Testis (tissue), 3 donors: ENCODE data around the gene TINAGL1. TPM values are rescaled to one million over a fixed set of nuclear protein-coding genes. Genes with fewer than 3 reads are reported as not detected.

ENCODE experiments used
- DNase-seq: peaks from one replicate; pipeline ENCODE4 v3.0.0-alpha.2; 2019
- H3K27ac ChIP-seq, 2 donors: fragments of 200-600 bp; sonication (generic); one replicate each; pipeline ENCODE4 v1.5.1; 2019
- H3K27me3 ChIP-seq: fragments of 200-600 bp; sonication (generic); one replicate; pipeline ENCODE4 v1.5.1; 2019
- H3K36me3 ChIP-seq: fragments of 200-600 bp; sonication (generic); one replicate; pipeline ENCODE4 v1.5.1; 2017; ENCODE audit warnings: low read depth; ENCODE audit errors: missing control alignments
- H3K4me1 ChIP-seq: fragments of 200-600 bp; sonication (generic); one replicate; pipeline ENCODE4 v1.5.1; 2019
- H3K4me3 ChIP-seq, 2 donors: fragments of 200-600 bp; sonication (generic); one replicate each; pipeline ENCODE4 v1.5.1; 2017 to 2019
- H3K9me3 ChIP-seq: fragments of 200-600 bp; sonication (generic); one replicate; pipeline ENCODE4 v1.5.1; 2017
- CTCF ChIP-seq, 3 experiments: fragments of 450-650 bp in 2 of 3; fragments of 200-600 bp in 1 of 3; sonication (generic) in 1 of 3; IDR thresholded peaks; one replicate each; pipeline ENCODE4 v1.5.1; 2016 to 2019; ENCODE audit warnings: antibody characterized with exemption in 3 of 3, mild to moderate bottlenecking in 2 of 3, moderate library complexity in 1 of 3
- POLR2A ChIP-seq: fragments of 450-650 bp; IDR thresholded peaks from one replicate; pipeline ENCODE4 v1.6.1; 2017; ENCODE audit warnings: antibody characterized with exemption, mild to moderate bottlenecking, moderate library complexity
- WGBS, 2 donors: methylation state at CpG; one replicate each; pipeline ENCODE4 v1.1.5; 2018; 5-methylcytosine and 5-hydroxymethylcytosine counted together
- intact Hi-C: fragments of 100-400 bp; cut with DNase I; formaldehyde crosslinking; loops from one replicate; pipeline ENCODE4 v1.15.1; 2023; ENCODE audit warnings: low total_unique reads
- polyA plus RNA-seq: library from polyadenylated mRNA; stranded (reverse); fragments of 350-450 nt; fragmentation: Illumina TruSeq; extraction: RNeasy Lipid Tissue Mini Kit (QIAGEN cat#74804); gene quantifications from one replicate; pipeline ENCODE4 v1.2.3, GENCODE V29; 2014; ENCODE audit warnings: low read depth, low replicate concordance; ENCODE audit not compliant: insufficient read depth
- total RNA-seq, 2 donors: library from RNA; depleted of rRNA; stranded (reverse); fragments of >200 nt; gene quantifications; one replicate each; pipeline ENCODE4 v1.2.3, GENCODE V29; 2016

TINAGL1 gene
- total and polyA plus RNA-seq, 3 donors from 2014 or later, result 16.4 to 24.6 (median 23.2) TPM

- intact Hi-C loops, result no loop called here
- no peaks in the 10 kb centered on the region for H3K36me3 ChIP-seq
- TF ChIP-seq POLR2A, result no peak
- no peak for TF ChIP-seq CTCF (IDR thresholded peaks at IDR 0.05)
- no peaks in the 10 kb centered on the region for H3K9me3 ChIP-seq
- H3K4me1 ChIP-seq, result peaks cover 46% of the 10 kb centered on the region
- H3K27ac ChIP-seq, result peak overlapping the region in 1 of 2 donors; percentile 70
- no peak overlapping the region for H3K4me3 ChIP-seq
- H3K27me3 ChIP-seq, result no peaks in the 10 kb centered on the region
- WGBS, 2 donors, result 72 to 73% methylated on average over 13 to 16 of the region's 16 CpGs
- DNase-seq, result peak; percentile 30
These were observed 7.0 kb downstream of the TINAGL1 start for GRCh38 chr1:31583082-31583994.

- H3K36me3 ChIP-seq, result no peaks in the 10 kb centered on the region
- DNase-seq, result peak; percentile 85
- intact Hi-C loops, result no loop called here
- WGBS, 2 donors, result 43% methylated on average over 9 to 13 of the region's 13 CpGs
- peaks cover 54% of the 10 kb centered on the region for H3K4me1 ChIP-seq
- H3K27ac ChIP-seq, result peak overlapping the region in 1 of 2 donors; percentile 70
- H3K9me3 ChIP-seq, result no peaks in the 10 kb centered on the region
- H3K27me3 ChIP-seq, result no peaks in the 10 kb centered on the region
- H3K4me3 ChIP-seq, result no peak overlapping the region
- TF ChIP-seq POLR2A (no peak), CTCF (IDR thresholded peaks at IDR 0.05) (no peak)
These were observed 7.9 kb downstream of the TINAGL1 start for GRCh38 chr1:31583995-31584868.

- H3K4me1 ChIP-seq, result peaks cover 54% of the 10 kb centered on the region
- H3K36me3 ChIP-seq, result no peaks in the 10 kb centered on the region
- peak overlapping the region in 1 of 2 donors; percentile 15 for H3K27ac ChIP-seq
- peak; percentile 9 for DNase-seq
- no peaks in the 10 kb centered on the region for H3K9me3 ChIP-seq
- TF ChIP-seq POLR2A (no peak), CTCF (IDR thresholded peaks at IDR 0.05) (no peak)
- no peaks in the 10 kb centered on the region for H3K27me3 ChIP-seq
- intact Hi-C loops, result no loop called here
- H3K4me3 ChIP-seq, result no peak overlapping the region
- WGBS, 2 donors, result 86 to 90% methylated on average over 16 to 27 of the region's 27 CpGs
These were observed 8.8 kb downstream of the TINAGL1 start for GRCh38 chr1:31584869-31585735.

GRCh38 chr1:31585736-31586365, 9.5 kb downstream of the TINAGL1 start:
- Histone ChIP-seq H3K27ac (peak overlapping the region in 1 of 2 donors; percentile 15), H3K4me3 (no peak overlapping the region), H3K9me3 (no peaks in the 10 kb centered on the region), H3K36me3 (no peaks in the 10 kb centered on the region), H3K27me3 (no peaks in the 10 kb centered on the region), H3K4me1 (peaks cover 50% of the 10 kb centered on the region)
- WGBS, 2 donors, result 80 to 86% methylated on average over 8 to 11 of the region's 11 CpGs
- peak; percentile 12 for DNase-seq
- TF ChIP-seq POLR2A, result no peak
- intact Hi-C loops, result no loop called here
